Ovary (tissue), 9 donors: ENCODE results near the gene NTRK2. TPM values are rescaled to one million over a fixed set of nuclear protein-coding genes. Genes with fewer than 3 reads are reported as not detected.
"Not testable (repeated sequence)": the region's sequence is repeated elsewhere in the genome, so short reads cannot be mapped to it uniquely, and the experiment has no call there.

Experiments used
- DNase-seq, 5 donors: peaks; one replicate each; pipeline ENCODE4 v3.0.0-alpha.2; 2019 to 2020
- H3K27ac ChIP-seq, 2 donors: fragments of 200-600 bp; one replicate each; pipeline versions ENCODE4 v1.5.1 to v1.8.0; 2019 to 2022
- H3K27me3 ChIP-seq: fragments of 200-600 bp; one replicate; pipeline ENCODE4 v1.8.0; 2022
- H3K36me3 ChIP-seq: fragments of 200-600 bp; sonication (generic); one replicate; pipeline ENCODE4 v1.5.1; 2019
- H3K4me1 ChIP-seq: one replicate; pipeline ENCODE4 v1.8.1; 2013; ENCODE audit warnings: mild to moderate bottlenecking, moderate library complexity; ENCODE audit not compliant: insufficient read depth
- H3K4me3 ChIP-seq: fragments of 200-600 bp; sonication (generic); one replicate; pipeline ENCODE4 v1.5.1; 2017
- H3K9me3 ChIP-seq, 2 donors: fragments of 200-600 bp in 1 of 2; sonication (generic) in 1 of 2; one replicate each; pipeline versions ENCODE4 v1.5.1 to v1.8.1; 2013 to 2019; ENCODE audit warnings: mild to moderate bottlenecking in 1 of 2, moderate library complexity in 1 of 2
- EP300 ChIP-seq: sonication (generic); formaldehyde crosslinking; IDR thresholded peaks from one replicate; pipeline ENCODE4 v1.6.1; 2017; ENCODE audit warnings: antibody characterized with exemption
- POLR2A ChIP-seq: fragments of 450-650 bp; IDR thresholded peaks from one replicate; pipeline ENCODE4 v1.6.1; 2017; ENCODE audit warnings: antibody characterized with exemption, mild to moderate bottlenecking, moderate library complexity
- WGBS, 3 donors: extraction: QIAGEN DNeasy Blood & Tissue Kit in 1 of 3; methylation state at CpG; one replicate each; pipeline versions ENCODE4 v1.1.5 to v1.1.7; 2013 to 2017; 5-methylcytosine and 5-hydroxymethylcytosine counted together
- intact Hi-C, 4 donors: fragments of 100-400 bp; cut with DNase I; formaldehyde crosslinking; loops; one replicate each; pipeline versions ENCODE4 v1.11.0 to v1.15.1; 2022 to 2023
- polyA plus RNA-seq, 2 donors: library from polyadenylated mRNA; stranded (reverse); fragments of 200-250 nt in 1 of 2; fragments of 350-450 nt in 1 of 2; fragmentation: Illumina TruSeq in 1 of 2; extraction: RNeasy Lipid Tissue Mini Kit (QIAGEN cat#74804) in 1 of 2; gene quantifications; one replicate each; pipeline ENCODE4 v1.2.3, GENCODE V29; 2013 to 2014
- total RNA-seq, 7 donors: library from RNA; depleted of rRNA in 2 of 7; stranded (reverse); fragments of >200 nt in 2 of 7; fragmentation: NEBNext Ultra II Directional in 3 of 7; extraction: Animal tissue kit (Norgen Biotek cat#: 25700) in 3 of 7; gene quantifications; one replicate each; pipeline versions ENCODE4 v1.1.0 to v1.2.4, GENCODE V29; 2016 to 2023
- TF ChIP-seq, protein P1 (sequence below), 3 donors: fragments of 450-650 bp in 2 of 3; fragments of 200-600 bp in 1 of 3; IDR thresholded peaks; one replicate each; pipeline versions ENCODE4 v1.5.1 to v1.8.0; 2016 to 2022; ENCODE audit warnings: antibody characterized with exemption in 3 of 3, mild to moderate bottlenecking in 1 of 3
- donor health status: DM: no; HTN: no; CAD: no; lungs with moderate emphysema.
- donor health status: DM: no; HTN: no; CAD: no.
- donor health status: Bipolar disorder and iron deficiency.
- donor health status: DM: yes; HTN: yes; CAD: no.
- donor health status: DM: no; HTN: no; CAD: no.
- donor health status: DM: yes; HTN: yes; CAD: no.

The NTRK2 gene
- total and polyA plus RNA-seq, 9 donors, result 6.4 to 31.1 (median 10.8) TPM

DNA sequence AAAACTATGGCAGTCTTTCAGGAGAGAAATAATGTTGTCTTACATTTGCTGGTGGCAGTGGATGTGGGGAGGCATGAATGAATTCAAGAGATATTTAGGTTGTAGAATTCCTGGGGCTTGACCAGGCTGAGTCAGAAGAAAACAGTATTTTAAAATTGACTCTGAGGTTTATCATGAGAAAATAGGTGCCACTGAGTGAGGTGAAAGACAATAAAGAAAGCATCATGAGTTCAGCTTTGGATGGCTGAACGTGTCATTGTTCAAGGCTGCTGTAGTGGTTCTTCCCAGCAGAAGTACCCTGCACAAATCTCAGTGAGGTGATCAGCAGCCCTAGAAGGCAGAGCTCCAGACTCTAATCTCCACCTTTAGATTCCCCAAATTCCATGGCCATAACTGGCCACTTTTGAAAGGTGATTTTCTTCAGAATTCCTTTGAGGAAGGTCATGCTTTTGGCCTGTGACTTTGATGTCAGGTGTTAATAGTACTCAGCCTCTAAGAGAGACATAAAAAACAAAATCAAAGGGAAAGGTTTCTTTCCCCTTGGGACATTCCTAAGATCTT is 395.4 kb downstream of the NTRK2 start:
- intact Hi-C loops, result no loop called here
- Histone ChIP-seq H3K9me3 (no peaks in the 10 kb centered on the region), H3K27ac (no peak overlapping the region), H3K4me1 (no peaks in the 10 kb centered on the region), H3K27me3 (no peaks in the 10 kb centered on the region), H3K36me3 (no peaks in the 10 kb centered on the region), H3K4me3 (no peak overlapping the region)
- DNase-seq, result no peak
- 80 to 89% (median 84%) methylated on average over 1 of the region's 1 CpG for WGBS, 3 donors
- TF ChIP-seq POLR2A (no peak), EP300 (no peak)
- TF ChIP-seq, protein P1, sequence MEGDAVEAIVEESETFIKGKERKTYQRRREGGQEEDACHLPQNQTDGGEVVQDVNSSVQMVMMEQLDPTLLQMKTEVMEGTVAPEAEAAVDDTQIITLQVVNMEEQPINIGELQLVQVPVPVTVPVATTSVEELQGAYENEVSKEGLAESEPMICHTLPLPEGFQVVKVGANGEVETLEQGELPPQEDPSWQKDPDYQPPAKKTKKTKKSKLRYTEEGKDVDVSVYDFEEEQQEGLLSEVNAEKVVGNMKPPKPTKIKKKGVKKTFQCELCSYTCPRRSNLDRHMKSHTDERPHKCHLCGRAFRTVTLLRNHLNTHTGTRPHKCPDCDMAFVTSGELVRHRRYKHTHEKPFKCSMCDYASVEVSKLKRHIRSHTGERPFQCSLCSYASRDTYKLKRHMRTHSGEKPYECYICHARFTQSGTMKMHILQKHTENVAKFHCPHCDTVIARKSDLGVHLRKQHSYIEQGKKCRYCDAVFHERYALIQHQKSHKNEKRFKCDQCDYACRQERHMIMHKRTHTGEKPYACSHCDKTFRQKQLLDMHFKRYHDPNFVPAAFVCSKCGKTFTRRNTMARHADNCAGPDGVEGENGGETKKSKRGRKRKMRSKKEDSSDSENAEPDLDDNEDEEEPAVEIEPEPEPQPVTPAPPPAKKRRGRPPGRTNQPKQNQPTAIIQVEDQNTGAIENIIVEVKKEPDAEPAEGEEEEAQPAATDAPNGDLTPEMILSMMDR (IDR thresholded peaks at IDR 0.05), result no peak

- no peak for TF ChIP-seq POLR2A
- TF ChIP-seq, protein P1 (IDR thresholded peaks at IDR 0.05), result no peak
- TF ChIP-seq EP300, result no peak
Observed at GRCh38 chr9:85067792-85068191, 398.3 kb downstream of the NTRK2 start.

GRCh38 chr9:85069421-85069820 is 399.9 kb downstream of the NTRK2 start:
- WGBS, 3 donors, result 89 to 97% (median 95%) methylated on average over 3 of the region's 3 CpGs
- not testable (repeated sequence) for H3K4me3 ChIP-seq

More at GRCh38 chr9:85067792-85068191, 398.3 kb downstream of the NTRK2 start:
- H3K9me3 ChIP-seq, result no peaks in the 10 kb centered on the region
- WGBS, 3 donors, result 86 to 89% (median 87%) methylated on average over 3 of the region's 3 CpGs
- no peak overlapping the region for H3K4me3 ChIP-seq
- no peaks in the 10 kb centered on the region for H3K4me1 ChIP-seq
- no peaks in the 10 kb centered on the region for H3K27me3 ChIP-seq
- intact Hi-C loops, result no loop called here
- DNase-seq, result no peak
- no peak overlapping the region for H3K27ac ChIP-seq
- H3K36me3 ChIP-seq, result no peaks in the 10 kb centered on the region

More at GRCh38 chr9:85069421-85069820, 399.9 kb downstream of the NTRK2 start:
- DNase-seq, H3K9me3 ChIP-seq, H3K36me3 ChIP-seq, H3K27ac ChIP-seq, intact Hi-C loops, H3K4me1 ChIP-seq, H3K27me3 ChIP-seq: not testable (repeated sequence)
